Stimulated activated naive CD8-positive, alpha-beta T cell treated with anti-CD3 and anti-CD28 coated beads, Interleukin-15, Interleukin-2, amounts not matched to agents 100 ng/mL and 50 ng/mL, for 24 hours (primary cell): ENCODE data around the gene LRRC25.
"Not testable (repeated sequence)": the region's sequence is repeated elsewhere in the genome, so short reads cannot be mapped to it uniquely, and the experiment has no call there.

ENCODE experiments used
- H3K27ac Mint-ChIP-seq: one replicate; pipeline ENCODE4 v1.8.0; 2021; ENCODE audit warnings: mild to moderate bottlenecking, mixed read lengths
- H3K27me3 Mint-ChIP-seq: one replicate; pipeline ENCODE4 v1.8.0; 2021; ENCODE audit warnings: mixed read lengths
- H3K36me3 Mint-ChIP-seq: one replicate; pipeline ENCODE4 v1.8.0; 2021; ENCODE audit warnings: low read depth, mixed read lengths
- H3K4me1 Mint-ChIP-seq: one replicate; pipeline ENCODE4 v1.8.0; 2021; ENCODE audit warnings: low read depth, mixed read lengths
- H3K4me3 Mint-ChIP-seq: one replicate; pipeline ENCODE4 v1.8.0; 2021; ENCODE audit warnings: mild to moderate bottlenecking, mixed read lengths
- H3K9me3 Mint-ChIP-seq: one replicate; pipeline ENCODE4 v1.8.0; 2021; ENCODE audit warnings: mixed read lengths

LRRC25 gene

GRCh38 chr19:18412610-18413239 is 15.3 kb upstream of the LRRC25 start:
- Mint-ChIP-seq H3K4me1 (peaks cover 39% of the 10 kb centered on the region), H3K4me3 (no peak overlapping the region), H3K27ac (no peak overlapping the region), H3K27me3 (peaks cover 14% of the 10 kb centered on the region), H3K36me3 (no peaks in the 10 kb centered on the region), H3K9me3 (no peaks in the 10 kb centered on the region)

DNA sequence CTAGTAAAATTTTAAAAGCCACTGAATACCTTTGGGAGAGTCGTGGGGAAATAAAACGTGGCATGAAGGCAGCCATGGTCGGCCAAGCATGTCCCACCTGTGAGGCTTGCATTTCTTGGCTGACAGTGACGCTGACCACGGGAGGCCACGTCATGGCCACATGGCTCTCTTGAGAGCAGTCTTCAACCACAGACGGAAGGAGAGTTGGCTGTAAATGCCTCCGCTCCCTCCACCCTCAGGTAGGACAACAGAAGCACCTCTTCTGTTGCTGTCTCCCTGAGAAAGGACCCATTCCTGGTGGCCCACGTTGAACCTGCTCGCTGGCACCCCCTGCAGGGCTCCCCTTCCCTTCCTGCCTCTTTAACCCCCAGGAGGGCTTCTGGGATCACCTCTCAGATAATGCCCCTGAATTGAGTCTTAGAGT is 10.6 kb upstream of the LRRC25 start:
- Mint-ChIP-seq H3K27ac (no peak overlapping the region), H3K4me3 (no peak overlapping the region), H3K36me3 (no peaks in the 10 kb centered on the region), H3K4me1 (peaks cover 3% of the 10 kb centered on the region), H3K27me3 (peaks cover 8% of the 10 kb centered on the region), H3K9me3 (no peaks in the 10 kb centered on the region)

DNA sequence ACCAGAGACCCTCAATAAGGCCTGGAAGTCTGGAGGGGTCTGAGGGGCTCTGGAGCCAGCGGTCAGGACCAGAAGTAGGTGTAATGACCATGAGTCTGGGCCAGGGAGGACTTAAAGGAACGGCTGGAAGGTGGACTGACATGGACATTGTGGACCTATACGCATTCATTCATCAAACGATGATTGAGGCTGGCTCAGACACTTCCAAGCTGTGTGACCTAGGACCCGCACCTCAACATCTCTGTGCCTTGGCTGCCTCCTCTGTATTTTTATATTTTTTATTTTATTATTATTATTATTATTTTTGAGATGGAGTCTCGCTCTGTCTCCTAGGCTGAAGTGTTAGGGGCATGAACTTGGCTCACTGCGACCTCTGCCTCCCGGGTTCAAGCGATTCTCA is 9.3 kb upstream of the LRRC25 start:
- Mint-ChIP-seq H3K4me3 (no peak overlapping the region), H3K27me3 (peaks cover 3% of the 10 kb centered on the region), H3K9me3 (no peaks in the 10 kb centered on the region), H3K27ac (no peak overlapping the region), H3K36me3 (no peaks in the 10 kb centered on the region), H3K4me1 (peaks cover 5% of the 10 kb centered on the region)

DNA sequence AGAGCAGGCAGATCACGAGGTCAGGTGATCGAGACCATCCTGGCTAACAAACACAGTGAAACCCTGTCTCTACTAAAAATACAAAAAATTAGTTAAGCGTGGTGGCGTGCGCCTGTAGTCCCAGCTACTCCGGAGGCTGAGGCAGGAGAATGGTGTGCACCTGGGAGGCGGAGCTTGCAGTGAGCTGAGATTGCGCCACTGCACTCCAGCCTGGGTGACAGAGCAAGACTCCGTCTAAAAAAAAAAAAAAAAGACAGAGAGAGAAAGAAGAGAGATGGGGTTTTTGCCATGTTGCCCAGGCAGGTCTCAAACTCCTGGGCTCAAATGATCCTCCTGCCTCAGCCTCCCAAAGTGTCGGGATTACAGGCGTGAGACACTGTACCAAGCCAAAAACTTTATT is 8.3 kb upstream of the LRRC25 start:
- not testable (repeated sequence) for H3K4me1 Mint-ChIP-seq, H3K4me3 Mint-ChIP-seq, H3K9me3 Mint-ChIP-seq, H3K27ac Mint-ChIP-seq, H3K36me3 Mint-ChIP-seq, H3K27me3 Mint-ChIP-seq

- H3K36me3 Mint-ChIP-seq, H3K4me1 Mint-ChIP-seq, H3K27me3 Mint-ChIP-seq, H3K4me3 Mint-ChIP-seq, H3K27ac Mint-ChIP-seq, H3K9me3 Mint-ChIP-seq: not testable (repeated sequence)
Observed at GRCh38 chr19:18402455-18403248, 5.2 kb upstream of the LRRC25 start.

GRCh38 chr19:18401580-18402112 is 4.2 kb upstream of the LRRC25 start:
- Mint-ChIP-seq H3K36me3 (no peaks in the 10 kb centered on the region), H3K27ac (no peak overlapping the region)

GRCh38 chr19:18399008-18399407 is 1.6 kb upstream of the LRRC25 start:
- H3K4me3 Mint-ChIP-seq = no peak overlapping the region
- H3K27ac Mint-ChIP-seq = no peak overlapping the region
- H3K9me3 Mint-ChIP-seq = no peaks in the 10 kb centered on the region
- peaks cover 10% of the 10 kb centered on the region for H3K4me1 Mint-ChIP-seq
- H3K36me3 Mint-ChIP-seq = no peaks in the 10 kb centered on the region
- H3K27me3 Mint-ChIP-seq = peaks cover 10% of the 10 kb centered on the region

More at GRCh38 chr19:18401580-18402112, 4.2 kb upstream of the LRRC25 start:
- H3K9me3 Mint-ChIP-seq = no peaks in the 10 kb centered on the region
- no peak overlapping the region for H3K4me3 Mint-ChIP-seq
- peaks cover 10% of the 10 kb centered on the region for H3K27me3 Mint-ChIP-seq
- H3K4me1 Mint-ChIP-seq = peaks cover 10% of the 10 kb centered on the region

GRCh38 chr19:18396471-18397241 is 766 bp downstream of the LRRC25 start:
- Mint-ChIP-seq H3K4me1 (peaks cover 7% of the 10 kb centered on the region), H3K36me3 (no peaks in the 10 kb centered on the region), H3K27ac (no peak overlapping the region), H3K4me3 (no peak overlapping the region), H3K27me3 (peaks cover 10% of the 10 kb centered on the region), H3K9me3 (no peaks in the 10 kb centered on the region)

DNA sequence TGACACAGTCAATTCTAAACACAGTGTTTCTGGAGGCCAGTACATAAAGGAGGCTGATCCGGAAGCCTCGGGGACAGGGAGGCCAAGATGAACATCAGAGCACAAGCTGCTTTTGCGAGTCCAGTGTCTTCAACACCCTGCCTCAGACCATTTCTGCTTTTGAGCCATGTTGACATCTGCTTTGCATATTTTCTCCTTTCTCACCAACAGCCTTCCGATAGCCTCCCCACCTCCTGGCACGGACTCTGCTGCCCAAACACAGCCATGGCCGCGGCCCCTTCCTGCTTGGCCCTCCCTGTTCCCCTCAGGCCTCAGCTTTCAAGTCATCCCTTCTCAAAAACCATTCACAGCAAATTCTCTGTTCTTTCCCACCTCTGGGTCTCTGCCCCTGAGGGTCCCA is 3.6 kb downstream of the LRRC25 start:
- Mint-ChIP-seq H3K36me3 (no peaks in the 10 kb centered on the region), H3K4me3 (no peak overlapping the region), H3K9me3 (no peaks in the 10 kb centered on the region), H3K27me3 (peaks cover 27% of the 10 kb centered on the region), H3K27ac (no peak overlapping the region), H3K4me1 (peaks cover 4% of the 10 kb centered on the region)

DNA sequence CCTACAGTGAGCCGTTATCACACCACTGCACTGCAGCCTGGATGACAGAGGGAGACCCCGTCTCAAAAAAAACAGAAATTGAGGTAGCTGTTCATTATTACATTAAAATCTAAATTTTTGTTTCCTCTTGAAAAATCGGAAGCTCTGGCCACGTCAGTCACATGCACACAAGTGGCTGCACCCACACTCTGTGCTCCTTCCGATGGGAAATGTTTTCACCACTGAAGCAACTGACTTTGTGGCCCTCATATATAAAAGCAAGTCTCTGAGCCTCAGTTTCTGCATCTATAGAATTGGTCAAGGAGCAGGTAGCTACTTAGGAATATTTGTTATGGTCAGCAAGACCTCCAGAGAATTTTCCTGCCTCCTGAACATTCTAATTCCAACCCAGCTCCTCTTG is 4.5 kb downstream of the LRRC25 start:
- H3K9me3 Mint-ChIP-seq = no peaks in the 10 kb centered on the region
- peaks cover 7% of the 10 kb centered on the region for H3K4me1 Mint-ChIP-seq
- no peak overlapping the region for H3K27ac Mint-ChIP-seq
- H3K4me3 Mint-ChIP-seq = no peak overlapping the region
- H3K27me3 Mint-ChIP-seq = peaks cover 24% of the 10 kb centered on the region
- H3K36me3 Mint-ChIP-seq = no peaks in the 10 kb centered on the region

GRCh38 chr19:18392417-18392816 is 5.0 kb downstream of the LRRC25 start:
- H3K4me3 Mint-ChIP-seq = no peak overlapping the region

DNA sequence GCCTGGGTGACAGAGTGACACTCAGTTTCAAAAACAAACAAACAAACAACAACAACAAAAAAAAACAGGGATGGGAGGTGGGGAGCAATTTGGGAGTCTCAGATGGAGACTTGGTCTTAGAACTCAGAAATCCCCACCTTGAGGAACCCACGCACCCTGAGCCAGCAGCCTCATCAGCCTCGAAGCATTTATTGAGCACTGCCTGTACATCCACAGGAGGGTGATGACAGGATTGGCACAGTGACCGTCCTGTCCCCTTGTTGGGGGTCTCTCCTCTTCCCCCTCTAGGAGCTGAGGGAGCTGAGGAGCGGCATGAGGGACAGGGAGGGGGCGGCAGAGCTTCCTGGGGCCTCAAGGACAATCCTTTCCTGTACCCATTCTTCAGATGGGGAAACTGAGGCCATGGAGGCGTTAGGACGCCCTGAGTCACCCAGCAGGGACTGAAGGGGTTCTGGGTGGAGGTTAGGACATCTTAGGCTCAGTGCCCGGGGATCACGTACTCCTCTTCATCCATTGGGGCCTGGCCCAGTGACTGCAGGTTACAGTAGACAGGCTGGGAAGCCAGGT is 5.8 kb downstream of the LRRC25 start:
- Mint-ChIP-seq H3K4me1 (peaks cover 10% of the 10 kb centered on the region), H3K27ac (no peak overlapping the region), H3K4me3 (no peak overlapping the region), H3K36me3 (no peaks in the 10 kb centered on the region), H3K27me3 (peaks cover 33% of the 10 kb centered on the region), H3K9me3 (no peaks in the 10 kb centered on the region)

More at GRCh38 chr19:18392417-18392816, 5.0 kb downstream of the LRRC25 start:
- Mint-ChIP-seq H3K9me3 (no peaks in the 10 kb centered on the region), H3K36me3 (no peaks in the 10 kb centered on the region), H3K27ac (no peak overlapping the region), H3K4me1 (peaks cover 9% of the 10 kb centered on the region), H3K27me3 (peaks cover 26% of the 10 kb centered on the region)

DNA sequence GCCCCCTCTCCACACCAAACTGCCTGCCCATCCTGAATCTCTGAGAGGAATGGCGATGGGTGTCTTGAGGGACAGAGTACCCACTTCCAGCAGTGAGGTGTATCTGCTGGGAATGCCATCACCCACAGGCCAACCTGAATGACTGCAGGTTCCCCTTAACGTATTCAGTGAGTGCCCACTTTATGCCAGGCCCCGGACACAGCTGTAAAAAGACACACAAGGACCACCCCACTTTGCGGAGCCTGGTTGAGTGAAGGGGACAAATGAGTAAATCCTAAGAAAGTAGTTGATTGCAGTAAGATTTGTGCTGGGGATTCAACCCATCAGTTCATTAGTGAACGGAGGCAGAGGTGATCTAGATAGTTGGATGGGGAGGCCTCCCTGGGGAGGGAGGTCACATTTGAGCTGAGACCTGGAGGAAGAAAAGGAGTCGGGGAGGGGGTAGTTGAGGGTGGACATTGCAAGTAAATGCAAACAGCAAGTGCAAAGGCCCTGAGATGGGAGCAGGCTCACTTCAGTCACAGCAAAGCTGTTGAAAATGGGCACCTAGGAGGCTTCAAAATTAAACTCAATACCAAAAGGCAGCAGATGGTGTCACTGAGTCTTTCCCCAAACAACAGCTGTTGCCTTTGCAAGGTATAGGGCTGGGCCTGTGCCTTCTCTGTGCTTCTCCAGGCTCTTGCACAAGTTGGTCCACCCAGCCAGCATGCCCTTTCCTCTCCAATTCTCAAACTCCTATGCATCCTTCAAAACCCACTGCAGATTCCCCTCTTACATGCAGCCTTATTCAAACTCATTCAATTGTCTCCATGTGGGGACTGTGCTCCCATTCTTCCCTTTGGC is 7.1 kb downstream of the LRRC25 start:
- Mint-ChIP-seq H3K4me1 (peaks cover 10% of the 10 kb centered on the region), H3K36me3 (no peaks in the 10 kb centered on the region), H3K9me3 (no peaks in the 10 kb centered on the region), H3K27ac (no peak overlapping the region), H3K4me3 (no peak overlapping the region), H3K27me3 (peaks cover 44% of the 10 kb centered on the region)

- no peak overlapping the region for H3K4me3 Mint-ChIP-seq
- H3K4me1 Mint-ChIP-seq = peaks cover 10% of the 10 kb centered on the region
- H3K9me3 Mint-ChIP-seq = no peaks in the 10 kb centered on the region
- H3K27ac Mint-ChIP-seq = no peak overlapping the region
- peaks cover 50% of the 10 kb centered on the region for H3K27me3 Mint-ChIP-seq
- no peaks in the 10 kb centered on the region for H3K36me3 Mint-ChIP-seq
Observed at GRCh38 chr19:18389726-18390064, 7.7 kb downstream of the LRRC25 start.
